ENCODE results near the gene BOD1L2.

BOD1L2 gene

GRCh38 chr18:57154191-57154830 is 7.4 kb downstream of the BOD1L2 start:
- H3K27me3 ChIP-seq (ENCODE audit: insufficient read depth, low read length): no peaks in the 10 kb centered on the region; the same call in 1 of the 2 replicates
- no peaks in the 10 kb centered on the region for H3K9me3 ChIP-seq (ENCODE audit: insufficient read depth, low read depth, low read length)
- H3K4me3 ChIP-seq (ENCODE audit: low read length): no peak overlapping the region
- no peaks in the 10 kb centered on the region for H3K36me3 ChIP-seq (ENCODE audit: insufficient read depth, low read depth, low read length)
- peaks cover 14% of the 10 kb centered on the region; the same call in 1 of the 2 replicates for H3K4me1 ChIP-seq (ENCODE audit: insufficient read depth, low read length)
- no peak overlapping the region for H3K27ac ChIP-seq (ENCODE audit: low read length)
- H3K9ac ChIP-seq (ENCODE audit: low read depth, low read length): no peak overlapping the region

GRCh38 chr18:57164401-57164800 is 17.5 kb downstream of the BOD1L2 start:
- Histone ChIP-seq H3K27ac (ENCODE audit: low read length) (no peak overlapping the region), H3K27me3 (ENCODE audit: insufficient read depth, low read length) (no peaks in the 10 kb centered on the region), H3K9ac (ENCODE audit: low read depth, low read length) (no peak overlapping the region), H3K4me3 (ENCODE audit: low read length) (no peak overlapping the region), H3K9me3 (ENCODE audit: insufficient read depth, low read depth, low read length) (no peaks in the 10 kb centered on the region), H3K4me1 (ENCODE audit: insufficient read depth, low read length) (no peaks in the 10 kb centered on the region), H3K36me3 (ENCODE audit: insufficient read depth, low read depth, low read length) (no peaks in the 10 kb centered on the region)

DNA sequence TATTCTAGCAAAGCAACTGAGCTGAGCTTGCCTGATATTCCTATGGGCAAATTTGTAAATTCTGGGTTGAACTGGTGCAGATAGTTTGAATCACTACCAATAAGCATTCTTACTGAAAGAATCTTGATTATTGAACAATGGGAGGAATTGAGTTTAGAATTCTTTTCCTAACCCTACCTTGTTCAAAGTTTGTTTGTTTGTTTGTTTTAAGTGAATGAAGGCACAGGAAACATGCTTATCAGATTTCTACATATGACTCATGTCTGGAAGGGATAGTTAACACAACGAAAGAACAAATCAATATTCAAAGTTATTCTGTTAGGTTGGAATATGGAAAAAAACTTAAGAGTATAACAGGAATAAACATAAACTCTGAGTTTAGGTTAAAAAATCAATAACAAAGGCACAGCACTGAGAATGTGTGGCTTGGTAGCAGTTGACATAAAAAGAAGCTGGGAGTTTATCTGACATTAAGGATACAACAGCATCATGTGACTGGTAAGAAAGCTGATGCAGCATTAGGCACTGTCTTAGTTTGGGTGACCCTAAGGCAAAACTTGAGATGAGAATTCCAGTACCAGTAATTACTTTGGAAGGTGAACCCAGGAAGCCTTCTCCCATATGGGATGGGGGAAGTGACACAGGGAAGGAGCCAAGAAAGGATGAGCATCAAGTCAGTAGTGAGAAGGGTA is 20.9 kb downstream of the BOD1L2 start:
- Histone ChIP-seq H3K27me3 (ENCODE audit: insufficient read depth, low read length) (no peaks in the 10 kb centered on the region), H3K9me3 (ENCODE audit: insufficient read depth, low read depth, low read length) (no peaks in the 10 kb centered on the region), H3K4me3 (ENCODE audit: low read length) (no peak overlapping the region), H3K4me1 (ENCODE audit: insufficient read depth, low read length) (no peaks in the 10 kb centered on the region), H3K27ac (ENCODE audit: low read length) (no peak overlapping the region), H3K9ac (ENCODE audit: low read depth, low read length) (no peak overlapping the region), H3K36me3 (ENCODE audit: insufficient read depth, low read depth, low read length) (no peaks in the 10 kb centered on the region)

DNA sequence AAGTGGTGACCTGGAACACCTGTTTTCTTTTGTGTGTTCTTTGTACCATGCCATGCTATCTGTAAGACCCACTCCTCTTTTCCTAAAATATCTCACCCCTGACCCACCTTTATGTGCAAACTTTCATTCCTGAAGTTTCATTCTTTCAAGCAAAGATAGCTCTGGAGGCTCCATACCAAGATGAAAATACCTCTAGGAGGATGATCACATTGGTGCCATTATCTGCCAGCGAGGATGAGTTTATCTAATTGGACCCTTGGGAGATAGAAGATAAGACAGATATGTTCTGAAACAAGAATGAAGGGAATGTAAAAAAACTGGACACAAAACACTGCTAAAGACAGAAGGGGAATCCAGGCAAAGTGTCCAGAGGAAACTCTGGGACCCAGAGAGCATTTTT is 24.1 kb downstream of the BOD1L2 start:
- H3K9me3 ChIP-seq (ENCODE audit: insufficient read depth, low read depth, low read length): peaks cover 3% of the 10 kb centered on the region; the same call in 1 of the 2 replicates
- H3K4me3 ChIP-seq (ENCODE audit: low read length): no peak overlapping the region
- H3K27me3 ChIP-seq (ENCODE audit: insufficient read depth, low read length): no peaks in the 10 kb centered on the region
- no peaks in the 10 kb centered on the region for H3K4me1 ChIP-seq (ENCODE audit: insufficient read depth, low read length)
- H3K36me3 ChIP-seq (ENCODE audit: insufficient read depth, low read depth, low read length): no peaks in the 10 kb centered on the region
- H3K9ac ChIP-seq (ENCODE audit: low read depth, low read length): no peak overlapping the region
- H3K27ac ChIP-seq (ENCODE audit: low read length): no peak overlapping the region

DNA sequence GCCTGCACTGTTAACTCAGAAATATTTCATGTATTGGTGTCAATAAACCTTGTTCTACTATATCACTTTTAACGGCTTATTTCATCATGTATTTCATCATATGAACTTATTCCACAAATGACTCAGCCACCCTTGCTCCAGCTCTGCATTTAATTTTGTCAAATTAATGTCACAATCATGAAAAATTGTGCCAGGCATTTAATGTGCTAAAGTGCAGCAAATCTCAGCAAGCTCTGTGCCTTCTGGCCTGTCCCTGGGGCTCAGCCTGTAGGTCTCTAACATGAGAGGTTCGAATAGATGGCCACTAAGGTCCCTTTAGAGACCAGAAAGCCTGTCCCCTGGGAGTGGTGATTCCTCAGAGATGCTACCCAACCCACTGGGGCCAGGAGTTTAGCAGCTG is 28.6 kb downstream of the BOD1L2 start:
- H3K4me3 ChIP-seq (ENCODE audit: low read length): no peak overlapping the region
- no peak overlapping the region for H3K9ac ChIP-seq (ENCODE audit: low read depth, low read length)
- no peaks in the 10 kb centered on the region for H3K27me3 ChIP-seq (ENCODE audit: insufficient read depth, low read length)
- no peaks in the 10 kb centered on the region for H3K4me1 ChIP-seq (ENCODE audit: insufficient read depth, low read length)
- peaks cover 3% of the 10 kb centered on the region; the same call in 1 of the 2 replicates for H3K9me3 ChIP-seq (ENCODE audit: insufficient read depth, low read depth, low read length)
- no peak overlapping the region for H3K27ac ChIP-seq (ENCODE audit: low read length)
- no peaks in the 10 kb centered on the region for H3K36me3 ChIP-seq (ENCODE audit: insufficient read depth, low read depth, low read length)

DNA sequence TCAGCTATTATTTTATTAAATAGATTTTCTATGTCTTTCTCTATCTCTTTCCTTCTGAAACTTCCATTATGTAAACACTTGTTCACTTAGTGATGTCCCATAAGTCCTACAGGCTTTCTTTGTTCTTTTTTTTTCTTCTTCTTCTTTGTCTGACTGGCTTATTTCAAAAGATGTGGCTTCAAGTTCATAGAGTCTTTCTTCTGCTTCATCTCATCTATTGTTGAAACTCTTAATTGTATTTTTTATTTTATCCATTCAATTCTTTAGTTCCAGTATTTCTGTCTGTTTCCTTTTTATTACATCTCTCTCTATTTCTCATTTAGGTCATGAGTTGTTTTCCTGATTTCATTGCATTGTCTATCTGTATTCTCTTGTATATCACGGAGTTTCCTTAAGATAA is 38.5 kb downstream of the BOD1L2 start:
- Histone ChIP-seq H3K27ac (ENCODE audit: low read length) (no peak overlapping the region), H3K4me1 (ENCODE audit: insufficient read depth, low read length) (no peaks in the 10 kb centered on the region), H3K9ac (ENCODE audit: low read depth, low read length) (no peak overlapping the region), H3K9me3 (ENCODE audit: insufficient read depth, low read depth, low read length) (peaks cover 4% of the 10 kb centered on the region; the same call in 1 of the 2 replicates), H3K27me3 (ENCODE audit: insufficient read depth, low read length) (no peaks in the 10 kb centered on the region), H3K36me3 (ENCODE audit: insufficient read depth, low read depth, low read length) (no peaks in the 10 kb centered on the region), H3K4me3 (ENCODE audit: low read length) (no peak overlapping the region)

DNA sequence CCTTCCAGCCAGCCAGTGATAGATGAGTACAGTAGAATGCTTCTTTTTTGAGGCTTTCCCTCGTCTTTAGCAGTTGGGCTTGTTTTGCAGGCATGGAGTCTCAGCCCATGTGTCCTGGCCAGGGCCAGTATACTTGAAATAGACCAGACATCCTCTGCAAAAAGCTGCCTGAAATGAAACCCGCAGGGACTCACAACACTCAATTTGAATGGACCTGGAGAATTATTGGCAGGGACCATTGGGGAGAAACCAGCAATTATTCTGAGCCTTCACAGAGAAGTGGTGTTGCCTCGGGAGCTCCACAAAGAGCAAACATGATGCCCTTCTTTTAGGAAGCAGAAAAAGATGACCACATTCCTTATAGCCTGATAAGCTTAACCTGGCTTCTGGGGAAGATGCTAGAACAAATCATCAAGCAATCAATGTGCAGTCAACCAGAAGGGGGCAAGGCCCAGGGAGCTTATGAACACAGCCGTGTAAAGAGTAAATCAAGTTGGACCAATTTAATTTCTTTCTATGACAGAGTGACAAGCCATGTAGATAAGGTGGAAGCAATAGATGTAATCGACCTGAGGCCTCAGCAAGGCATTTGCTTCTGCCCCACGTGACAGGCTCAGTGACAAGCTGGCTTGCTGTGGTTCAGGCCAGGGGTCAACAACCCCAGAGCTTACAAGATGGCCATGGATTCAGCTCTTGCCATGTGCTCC is 42.1 kb downstream of the BOD1L2 start:
- Histone ChIP-seq H3K9ac (ENCODE audit: low read depth, low read length) (no peak overlapping the region), H3K36me3 (ENCODE audit: insufficient read depth, low read depth, low read length) (no peaks in the 10 kb centered on the region), H3K4me3 (ENCODE audit: low read length) (no peak overlapping the region), H3K9me3 (ENCODE audit: insufficient read depth, low read depth, low read length) (no peaks in the 10 kb centered on the region; the same call in 1 of the 2 replicates), H3K27ac (ENCODE audit: low read length) (no peak overlapping the region), H3K4me1 (ENCODE audit: insufficient read depth, low read length) (no peaks in the 10 kb centered on the region), H3K27me3 (ENCODE audit: insufficient read depth, low read length) (no peaks in the 10 kb centered on the region)

DNA sequence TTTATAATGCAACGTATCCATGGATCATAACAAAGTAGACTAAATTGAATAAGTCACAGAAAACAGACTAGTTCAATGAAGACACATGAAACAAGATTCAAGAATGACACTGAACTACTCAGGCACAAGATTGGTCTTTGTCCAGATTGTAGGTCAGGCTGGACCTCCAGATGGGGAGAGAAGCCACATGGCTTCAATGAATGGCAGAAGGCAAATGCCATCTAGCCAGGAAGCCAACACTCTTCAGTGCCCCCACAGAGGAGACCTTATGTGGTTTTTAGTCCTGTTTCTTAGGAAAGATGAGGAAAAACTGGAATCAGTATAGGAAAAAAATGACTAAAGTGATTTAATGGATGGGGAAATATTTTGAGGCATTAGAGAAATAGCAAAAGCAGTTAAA is 43.1 kb downstream of the BOD1L2 start:
- Histone ChIP-seq H3K9ac (ENCODE audit: low read depth, low read length) (no peak overlapping the region), H3K27ac (ENCODE audit: low read length) (no peak overlapping the region), H3K27me3 (ENCODE audit: insufficient read depth, low read length) (no peaks in the 10 kb centered on the region), H3K9me3 (ENCODE audit: insufficient read depth, low read depth, low read length) (no peaks in the 10 kb centered on the region; the same call in 1 of the 2 replicates), H3K4me1 (ENCODE audit: insufficient read depth, low read length) (no peaks in the 10 kb centered on the region), H3K36me3 (ENCODE audit: insufficient read depth, low read depth, low read length) (no peaks in the 10 kb centered on the region), H3K4me3 (ENCODE audit: low read length) (no peak overlapping the region)

DNA sequence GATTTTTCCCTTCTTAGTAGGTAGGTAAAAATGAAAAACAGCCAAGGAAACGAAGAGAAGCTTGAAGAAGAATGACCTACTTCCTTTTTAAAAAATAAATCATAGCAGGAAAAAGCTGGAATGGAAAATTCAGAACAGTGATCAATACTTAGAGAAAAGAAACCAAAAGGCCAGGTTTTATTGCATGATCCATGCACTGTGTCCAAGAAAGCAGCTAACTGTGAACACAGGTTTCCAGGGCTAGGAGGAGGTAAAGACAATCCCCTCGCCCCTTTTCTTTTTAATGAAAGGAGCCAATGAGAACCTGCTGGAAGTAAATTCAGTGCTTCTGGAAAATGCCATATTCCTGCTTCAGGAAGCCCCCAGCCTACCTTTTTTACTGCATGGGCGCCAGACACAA is 47.2 kb downstream of the BOD1L2 start:
- H3K9ac ChIP-seq (ENCODE audit: low read depth, low read length): no peak overlapping the region

GRCh38 chr18:57194622-57195021 is 47.7 kb downstream of the BOD1L2 start:
- H3K27ac ChIP-seq (ENCODE audit: low read length): no peak overlapping the region
- no peak overlapping the region for H3K9ac ChIP-seq (ENCODE audit: low read depth, low read length)
- no peak overlapping the region for H3K4me3 ChIP-seq (ENCODE audit: low read length)
- H3K27me3 ChIP-seq (ENCODE audit: insufficient read depth, low read length): no peaks in the 10 kb centered on the region
- no peaks in the 10 kb centered on the region for H3K4me1 ChIP-seq (ENCODE audit: insufficient read depth, low read length)
- no peaks in the 10 kb centered on the region for H3K36me3 ChIP-seq (ENCODE audit: insufficient read depth, low read depth, low read length)
- H3K9me3 ChIP-seq (ENCODE audit: insufficient read depth, low read depth, low read length): no peaks in the 10 kb centered on the region

More for the DNA sequence above, 47.2 kb downstream of the BOD1L2 start:
- H3K27me3 ChIP-seq (ENCODE audit: insufficient read depth, low read length): no peaks in the 10 kb centered on the region
- no peak overlapping the region for H3K4me3 ChIP-seq (ENCODE audit: low read length)
- no peaks in the 10 kb centered on the region for H3K9me3 ChIP-seq (ENCODE audit: insufficient read depth, low read depth, low read length)
- H3K27ac ChIP-seq (ENCODE audit: low read length): no peak overlapping the region
- H3K36me3 ChIP-seq (ENCODE audit: insufficient read depth, low read depth, low read length): no peaks in the 10 kb centered on the region
- no peaks in the 10 kb centered on the region for H3K4me1 ChIP-seq (ENCODE audit: insufficient read depth, low read length)

- Histone ChIP-seq H3K27me3 (ENCODE audit: insufficient read depth, low read length) (no peaks in the 10 kb centered on the region), H3K4me3 (ENCODE audit: low read length) (no peak overlapping the region), H3K36me3 (ENCODE audit: insufficient read depth, low read depth, low read length) (no peaks in the 10 kb centered on the region), H3K9me3 (ENCODE audit: insufficient read depth, low read depth, low read length) (no peaks in the 10 kb centered on the region), H3K9ac (ENCODE audit: low read depth, low read length) (no peak overlapping the region), H3K4me1 (ENCODE audit: insufficient read depth, low read length) (no peaks in the 10 kb centered on the region), H3K27ac (ENCODE audit: low read length) (no peak overlapping the region)
Observed at GRCh38 chr18:57195341-57195740, 48.5 kb downstream of the BOD1L2 start.

GRCh38 chr18:57197261-57197660 is 50.4 kb downstream of the BOD1L2 start:
- Histone ChIP-seq H3K27me3 (ENCODE audit: insufficient read depth, low read length) (no peaks in the 10 kb centered on the region), H3K4me1 (ENCODE audit: insufficient read depth, low read length) (no peaks in the 10 kb centered on the region), H3K9ac (ENCODE audit: low read depth, low read length) (no peak overlapping the region), H3K9me3 (ENCODE audit: insufficient read depth, low read depth, low read length) (no peaks in the 10 kb centered on the region), H3K27ac (ENCODE audit: low read length) (no peak overlapping the region), H3K4me3 (ENCODE audit: low read length) (no peak overlapping the region), H3K36me3 (ENCODE audit: insufficient read depth, low read depth, low read length) (no peaks in the 10 kb centered on the region)
